ENCODE data around the gene WDR90.
"Not testable (repeated sequence)": the region's sequence is repeated elsewhere in the genome, so short reads cannot be mapped to it uniquely, and the experiment has no call there.

Gene WDR90

GRCh38 chr16:689175-689897 lies 40.2 kb downstream of the WDR90 start:
- no peaks in the 10 kb centered on the region for H3K36me3 ChIP-seq (ENCODE audit: control insufficient read depth, insufficient read depth, low read length)
- no peaks in the 10 kb centered on the region for H3K9me3 ChIP-seq (ENCODE audit: control insufficient read depth, low read length)
- H3K79me2 ChIP-seq = peaks cover 6% of the 10 kb centered on the region
- TF ChIP-seq CTCF (IDR thresholded peaks at IDR 0.05) = no peak
- H3K4me2 ChIP-seq (ENCODE audit: low read length) = peak overlapping the region; percentile 94
- no peaks in the 10 kb centered on the region for H3K27me3 ChIP-seq (ENCODE audit: control insufficient read depth, insufficient read depth, low read length)
- H3K4me1 ChIP-seq = peaks cover 24% of the 10 kb centered on the region
- peak overlapping the region; percentile 89 for H3K4me3 ChIP-seq (ENCODE audit: low read depth, low read length)
- H3K27ac ChIP-seq = peak overlapping the region; percentile 74
- H3K9ac ChIP-seq = peak overlapping the region; percentile 15
- H2AFZ ChIP-seq = peak overlapping the region; percentile 87

GRCh38 chr16:691242-691641 lies 42.1 kb downstream of the WDR90 start:
- not testable (repeated sequence) for H3K9ac ChIP-seq

GRCh38 chr16:692356-693108 lies 43.4 kb downstream of the WDR90 start:
- H3K27me3 ChIP-seq (ENCODE audit: control insufficient read depth, insufficient read depth, low read length) = no peaks in the 10 kb centered on the region
- H3K4me2 ChIP-seq (ENCODE audit: low read length) = no peak overlapping the region
- no peaks in the 10 kb centered on the region for H3K36me3 ChIP-seq (ENCODE audit: control insufficient read depth, insufficient read depth, low read length)
- TF ChIP-seq CTCF (IDR thresholded peaks at IDR 0.05) = no peak
- H3K4me3 ChIP-seq (ENCODE audit: low read depth, low read length) = no peak overlapping the region
- H3K79me2 ChIP-seq = peaks cover 3% of the 10 kb centered on the region
- no peak overlapping the region for H3K27ac ChIP-seq
- H3K9ac ChIP-seq = no peak overlapping the region
- H2AFZ ChIP-seq = no peak overlapping the region
- peaks cover 22% of the 10 kb centered on the region for H3K4me1 ChIP-seq
- H3K9me3 ChIP-seq (ENCODE audit: control insufficient read depth, low read length) = no peaks in the 10 kb centered on the region

More at GRCh38 chr16:691242-691641, 42.1 kb downstream of the WDR90 start:
- not testable (repeated sequence) for H3K27me3 ChIP-seq (ENCODE audit: control insufficient read depth, insufficient read depth, low read length); H3K4me3 ChIP-seq (ENCODE audit: low read depth, low read length); H2AFZ ChIP-seq; H3K79me2 ChIP-seq; H3K4me2 ChIP-seq (ENCODE audit: low read length); H3K9me3 ChIP-seq (ENCODE audit: control insufficient read depth, low read length); H3K36me3 ChIP-seq (ENCODE audit: control insufficient read depth, insufficient read depth, low read length); H3K27ac ChIP-seq
- peaks cover 22% of the 10 kb centered on the region for H3K4me1 ChIP-seq

- Histone ChIP-seq H2AFZ (no peak overlapping the region), H3K4me2 (ENCODE audit: low read length) (no peak overlapping the region), H3K27ac (no peak overlapping the region), H3K27me3 (ENCODE audit: control insufficient read depth, insufficient read depth, low read length) (no peaks in the 10 kb centered on the region), H3K9ac (no peak overlapping the region), H3K79me2 (peaks cover 5% of the 10 kb centered on the region), H3K36me3 (ENCODE audit: control insufficient read depth, insufficient read depth, low read length) (no peaks in the 10 kb centered on the region), H3K4me3 (ENCODE audit: low read depth, low read length) (no peak overlapping the region), H3K4me1 (peaks cover 22% of the 10 kb centered on the region), H3K9me3 (ENCODE audit: control insufficient read depth, low read length) (no peaks in the 10 kb centered on the region)
- TF ChIP-seq CTCF (IDR thresholded peaks at IDR 0.05) = no peak
These were observed 44.2 kb downstream of the WDR90 start for GRCh38 chr16:693364-693763.

GRCh38 chr16:693766-694165 lies 44.6 kb downstream of the WDR90 start:
- Histone ChIP-seq H2AFZ (no peak overlapping the region), H3K9ac (no peak overlapping the region), H3K79me2 (peaks cover 6% of the 10 kb centered on the region), H3K9me3 (ENCODE audit: control insufficient read depth, low read length) (no peaks in the 10 kb centered on the region), H3K4me2 (ENCODE audit: low read length) (no peak overlapping the region), H3K4me3 (ENCODE audit: low read depth, low read length) (no peak overlapping the region), H3K27ac (no peak overlapping the region), H3K4me1 (peaks cover 22% of the 10 kb centered on the region), H3K27me3 (ENCODE audit: control insufficient read depth, insufficient read depth, low read length) (no peaks in the 10 kb centered on the region), H3K36me3 (ENCODE audit: control insufficient read depth, insufficient read depth, low read length) (no peaks in the 10 kb centered on the region)
- no peak for TF ChIP-seq CTCF (IDR thresholded peaks at IDR 0.05)
